ENCODE data around the gene C19orf25.

GRCh38 chr19:1512671-1513498, 33.9 kb upstream of the C19orf25 start, which contains the start of gene ADAMTSL5:
- TF ChIP-seq CTCF (IDR thresholded peaks at IDR 0.05) (peak in 3 of 4 donors; percentile 4 to 32 (median 27)), POLR2A (IDR thresholded peaks at IDR 0.05) (peak; percentile 63)

Data from right lobe of liver (tissue), 4 donors.